NCI-H128 (cell line): Measurements from ENCODE around the gene SLC25A12.

Experiments
- DNase-seq: peaks from one replicate; lab custom pipeline; 2025; ENCODE audit not compliant: unreplicated experiment; lab: John Stamatoyannopoulos, UW

Gene SLC25A12

GRCh38 chr2:171889333-171889732 lies 4.7 kb downstream of the SLC25A12 start:
- DNase-seq: no peak

- DNase-seq: no peak
These were observed 10.7 kb downstream of the SLC25A12 start for GRCh38 chr2:171883275-171883893.

GRCh38 chr2:171882089-171882769 lies 11.8 kb downstream of the SLC25A12 start:
- no peak for DNase-seq

GRCh38 chr2:171880774-171881173 lies 13.3 kb downstream of the SLC25A12 start:
- DNase-seq: no peak

GRCh38 chr2:171879865-171880264 lies 14.2 kb downstream of the SLC25A12 start:
- no peak for DNase-seq

- no peak for DNase-seq
These were observed 15.5 kb downstream of the SLC25A12 start for GRCh38 chr2:171878481-171878993.

GRCh38 chr2:171874963-171875362 lies 19.1 kb downstream of the SLC25A12 start:
- no peak for DNase-seq

GRCh38 chr2:171874517-171874916 lies 19.5 kb downstream of the SLC25A12 start:
- no peak for DNase-seq

GRCh38 chr2:171864357-171864985 lies 29.6 kb downstream of the SLC25A12 start:
- DNase-seq: no peak

GRCh38 chr2:171862501-171862900 lies 31.5 kb downstream of the SLC25A12 start:
- no peak for DNase-seq

- no peak for DNase-seq
These were observed 35.6 kb downstream of the SLC25A12 start for GRCh38 chr2:171858397-171858958.

GRCh38 chr2:171855401-171855800 lies 38.6 kb downstream of the SLC25A12 start:
- DNase-seq: no peak

GRCh38 chr2:171852366-171852888 lies 41.6 kb downstream of the SLC25A12 start:
- no peak for DNase-seq

- no peak for DNase-seq
These were observed 46.4 kb downstream of the SLC25A12 start for GRCh38 chr2:171847627-171848026.

- DNase-seq: no peak
These were observed 47.1 kb downstream of the SLC25A12 start for GRCh38 chr2:171846894-171847293.

- no peak for DNase-seq
These were observed 52.0 kb downstream of the SLC25A12 start for GRCh38 chr2:171841996-171842395.

- no peak for DNase-seq
These were observed 56.3 kb downstream of the SLC25A12 start for GRCh38 chr2:171837736-171838135.

- DNase-seq: no peak
These were observed 57.7 kb downstream of the SLC25A12 start for GRCh38 chr2:171836146-171836910.

GRCh38 chr2:171835386-171835785 lies 58.7 kb downstream of the SLC25A12 start:
- DNase-seq: no peak

- no peak for DNase-seq
These were observed 59.8 kb downstream of the SLC25A12 start for GRCh38 chr2:171834286-171834685.

GRCh38 chr2:171832489-171832888 lies 61.6 kb downstream of the SLC25A12 start:
- DNase-seq: no peak
